SK-N-SH (cell line): ENCODE results near the gene VSIG10. TPM values are rescaled to one million over a fixed set of nuclear protein-coding genes. Genes with fewer than 3 reads are reported as not detected.

ENCODE experiments used
- CTCF ChIA-PET: fragments of 300-600, 350-600 bp; formaldehyde crosslinking; extraction: SDS; loops from one replicate; lab custom pipeline; 2021; lab: Yijun Ruan, JAX
- POLR2A ChIA-PET: fragments of 350-600 bp; sonication (Branson Sonifier 250); formaldehyde crosslinking; extraction: SDS; loops from one replicate; lab custom pipeline; 2020; ENCODE audit warnings: antibody characterized with exemption, inconsistent platforms; lab: Yijun Ruan, JAX
- DNase-seq: peaks from one replicate; pipeline ENCODE4 v3.0.0; 2012
- H2AFZ ChIP-seq: fragments of 200-600 bp; sonication (generic); 2 replicates; pipeline ENCODE4 v1.8.1; 2016; ENCODE audit warnings: antibody characterized with exemption, mild to moderate bottlenecking, low read depth
- H3F3A ChIP-seq: fragments of 200-600 bp; sonication (generic); replicated peaks from 2 replicates; pipeline ENCODE3; 2016; ENCODE audit warnings: antibody characterized with exemption, mild to moderate bottlenecking; ENCODE audit not compliant: insufficient read depth
- H3K27ac ChIP-seq, 2 experiments: fragments of 200-500 bp in 1 of 2; fragments of 200-600 bp in 1 of 2; sonication (Bioruptor generic) in 1 of 2; sonication (generic), shearing (Covaris generic) in 1 of 2; 2 replicates each; pipeline versions ENCODE4 v1.5.1 to v1.6.1; 2014 to 2016; ENCODE audit warnings: low read depth in 2 of 2, inconsistent platforms in 1 of 2, low read length in 1 of 2, mild to moderate bottlenecking in 1 of 2, mixed read lengths in 1 of 2
- H3K27me3 ChIP-seq: fragments of 200-600 bp; sonication (generic), shearing (Covaris generic); 2 replicates; pipeline ENCODE4 v1.6.1; 2016; ENCODE audit warnings: mixed run types; ENCODE audit not compliant: insufficient read depth
- H3K36me3 ChIP-seq, 2 experiments: fragments of 200-500 bp in 1 of 2; fragments of 200-600 bp in 1 of 2; sonication (Bioruptor generic) in 1 of 2; sonication (generic) in 1 of 2; replicated peaks in 1 of 2; 2 replicates each; pipeline versions ENCODE3 to v1.5.1; 2014 to 2016; ENCODE audit warnings: low read length in 1 of 2, mild to moderate bottlenecking in 1 of 2; ENCODE audit not compliant: insufficient read depth in 2 of 2, control insufficient read depth in 1 of 2
- H3K4me1 ChIP-seq, 2 experiments: fragments of 200-500 bp in 1 of 2; fragments of 200-600 bp in 1 of 2; sonication (Bioruptor generic) in 1 of 2; sonication (generic), shearing (Covaris generic) in 1 of 2; 2 replicates each; pipeline versions ENCODE4 v1.5.1 to v1.6.1; 2014 to 2016; ENCODE audit warnings: low read depth in 1 of 2, low read length in 1 of 2, mixed run types in 1 of 2; ENCODE audit not compliant: insufficient read depth in 2 of 2, control insufficient read depth in 1 of 2
- H3K4me2 ChIP-seq: fragments of 200-600 bp; sonication (generic), shearing (Covaris generic); 2 replicates; pipeline ENCODE4 v1.6.1; 2017; ENCODE audit warnings: mixed run types
- H3K4me3 ChIP-seq, 2 experiments: fragments of 200-500 bp in 1 of 2; fragments of 200-600 bp in 1 of 2; sonication (Bioruptor generic) in 1 of 2; sonication (generic), shearing (Covaris generic) in 1 of 2; 2 replicates each; pipeline versions ENCODE4 v1.5.1 to v1.8.1; 2014 to 2016; ENCODE audit warnings: low read depth in 2 of 2, inconsistent platforms in 1 of 2, low read length in 1 of 2, mild to moderate bottlenecking in 1 of 2, mixed read lengths in 1 of 2, moderate library complexity in 1 of 2
- H3K79me2 ChIP-seq: fragments of 200-600 bp; sonication (generic); 2 replicates; pipeline ENCODE4 v1.8.1; 2017; ENCODE audit warnings: mild to moderate bottlenecking; ENCODE audit not compliant: insufficient read depth
- H3K9ac ChIP-seq: fragments of 200-600 bp; sonication (generic); 2 replicates; pipeline ENCODE4 v1.6.1; 2017; ENCODE audit warnings: mixed run types
- H3K9me2 ChIP-seq: fragments of 200-600 bp; sonication (generic); 2 replicates; pipeline ENCODE4 v1.6.1; 2017; ENCODE audit warnings: mixed run types
- H3K9me3 ChIP-seq: fragments of 200-600 bp; sonication (generic); 2 replicates; pipeline ENCODE4 v1.6.1; 2017; ENCODE audit warnings: mixed run types, mild to moderate bottlenecking, moderate library complexity
- H4K20me1 ChIP-seq: fragments of 200-600 bp; sonication (generic); 2 replicates; pipeline ENCODE4 v1.6.1; 2017; ENCODE audit warnings: mild to moderate bottlenecking, mixed run types; ENCODE audit not compliant: insufficient read depth
- CHD2 ChIP-seq: fragments of 150-350 bp; IDR thresholded peaks from 2 replicates; pipeline ENCODE4 v1.6.1; 2018; ENCODE audit warnings: low read length; ENCODE audit not compliant: partially characterized antibody
- EP300 ChIP-seq, 2 experiments: IDR thresholded peaks; 2 replicates each; pipeline versions ENCODE4 v1.4.0 to v1.6.1; 2012; ENCODE audit warnings: borderline replicate concordance in 1 of 2, low read depth in 1 of 2, low read length in 1 of 2
- EZH2phosphoT487 ChIP-seq: fragments of 200-600 bp; sonication (generic); IDR thresholded peaks from 2 replicates; pipeline ENCODE4 v1.6.1; 2017; ENCODE audit warnings: low read depth, mixed run types, mild to moderate bottlenecking, antibody characterized with exemption, moderate library complexity, borderline replicate concordance
- FOXJ3 ChIP-seq: sonication (generic); formaldehyde crosslinking; IDR thresholded peaks from 2 replicates; pipeline ENCODE4 v1.5.1; 2020; ENCODE audit warnings: mild to moderate bottlenecking, missing genetic modification reagents
- GABPA ChIP-seq: IDR thresholded peaks from 2 replicates; pipeline ENCODE4 v1.4.0; 2012; ENCODE audit warnings: low read depth, mild to moderate bottlenecking
- IRF3 ChIP-seq: fragments of 150-350 bp; IDR thresholded peaks from 2 replicates; pipeline ENCODE4 v1.6.1; 2016; ENCODE audit warnings: mild to moderate bottlenecking, low read depth, low read length
- JUND ChIP-seq: IDR thresholded peaks from 2 replicates; pipeline ENCODE4 v1.4.0; 2012
- MAX ChIP-seq: IDR thresholded peaks from 2 replicates; pipeline ENCODE4 v1.4.0; 2012; ENCODE audit warnings: low read depth
- MEF2A ChIP-seq: IDR thresholded peaks from 2 replicates; pipeline ENCODE4 v1.4.0; 2012; ENCODE audit warnings: low read depth, borderline replicate concordance
- NRF1 ChIP-seq: IDR thresholded peaks from 2 replicates; pipeline ENCODE4 v1.6.1; 2012; ENCODE audit warnings: low read depth, mild to moderate bottlenecking, low read length
- POLR2AphosphoS5 ChIP-seq: IDR thresholded peaks from 2 replicates; pipeline ENCODE4 v1.6.1; 2012; ENCODE audit warnings: low read depth, low read length
- RAD21 ChIP-seq: IDR thresholded peaks from 2 replicates; pipeline ENCODE4 v1.6.1; 2012; ENCODE audit warnings: mild to moderate bottlenecking, low read length
- RCOR1 ChIP-seq: fragments of 150-350 bp; IDR thresholded peaks from 2 replicates; pipeline ENCODE4 v1.6.1; 2017; ENCODE audit warnings: antibody characterized with exemption, low read length
- SMC3 ChIP-seq: IDR thresholded peaks from 2 replicates; pipeline ENCODE4 v1.6.1; 2012; ENCODE audit warnings: low read depth, low read length, improper control_type of control experiment
- TCF12 ChIP-seq: IDR thresholded peaks from 2 replicates; pipeline ENCODE4 v1.4.0; 2012
- USF2 ChIP-seq: fragments of 150-350 bp; IDR thresholded peaks from 2 replicates; pipeline ENCODE4 v1.6.1; 2017; ENCODE audit warnings: antibody characterized with exemption, low read length, low read depth, borderline replicate concordance
- WGBS: methylation state at CpG from one replicate; pipeline ENCODE4 v1.1.6; 2017; ENCODE audit warnings: low lambda C conversion rate; 5-methylcytosine and 5-hydroxymethylcytosine counted together
- polyA plus RNA-seq, 3 experiments: library from polyadenylated mRNA; depleted of rRNA; stranded (reverse); fragments of >200 nt; gene quantifications; 2 replicates each; pipeline ENCODE4 v1.2.3, GENCODE V29; 2012
- TF ChIP-seq, protein P1 (sequence below): IDR thresholded peaks from 2 replicates; pipeline ENCODE4; 2012
- TF ChIP-seq, protein P2 (sequence below): IDR thresholded peaks from 2 replicates; pipeline ENCODE4 v1.4.0; 2012; ENCODE audit warnings: low read depth, borderline replicate concordance

VSIG10 gene
- polyA plus RNA-seq, 1 of the 3 experiments (the other 2 are of a cell fraction), result 12.5 TPM

- TF ChIP-seq IRF3 (no peak), GABPA (no peak)
Observed at GRCh38 chr12:118126119-118126757, 22.4 kb upstream of the VSIG10 start (continued).

GRCh38 chr12:118125743-118126118 lies 21.9 kb upstream of the VSIG10 start:
- DNase-seq, result no peak
- Histone ChIP-seq H3K36me3 (no peaks in the 10 kb centered on the region), H3K9me2 (no peaks in the 10 kb centered on the region), H3K27me3 (no peaks in the 10 kb centered on the region), H3F3A (peaks cover 4% of the 10 kb centered on the region)
- POLR2A ChIA-PET, result no interaction called here
- CTCF ChIA-PET, result no interaction called here
- TF ChIP-seq, protein P1, sequence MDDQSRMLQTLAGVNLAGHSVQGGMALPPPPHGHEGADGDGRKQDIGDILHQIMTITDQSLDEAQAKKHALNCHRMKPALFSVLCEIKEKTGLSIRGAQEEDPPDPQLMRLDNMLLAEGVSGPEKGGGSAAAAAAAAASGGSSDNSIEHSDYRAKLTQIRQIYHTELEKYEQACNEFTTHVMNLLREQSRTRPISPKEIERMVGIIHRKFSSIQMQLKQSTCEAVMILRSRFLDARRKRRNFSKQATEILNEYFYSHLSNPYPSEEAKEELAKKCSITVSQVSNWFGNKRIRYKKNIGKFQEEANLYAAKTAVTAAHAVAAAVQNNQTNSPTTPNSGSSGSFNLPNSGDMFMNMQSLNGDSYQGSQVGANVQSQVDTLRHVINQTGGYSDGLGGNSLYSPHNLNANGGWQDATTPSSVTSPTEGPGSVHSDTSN, result no peak
- no peak for TF ChIP-seq MAX
- no peak for TF ChIP-seq JUND
- no peak for TF ChIP-seq NRF1
- no peak for TF ChIP-seq GABPA
- TF ChIP-seq SMC3, result no peak
- TF ChIP-seq EZH2phosphoT487, result no peak
- TF ChIP-seq FOXJ3 (CRISPR knock-in tag), result no peak
- TF ChIP-seq CHD2, result no peak
- no peak for TF ChIP-seq RCOR1
- no peak for TF ChIP-seq TCF12
- no peak for TF ChIP-seq MEF2A
- no peak for TF ChIP-seq POLR2AphosphoS5
- no peak for TF ChIP-seq RAD21
- TF ChIP-seq, protein P2, sequence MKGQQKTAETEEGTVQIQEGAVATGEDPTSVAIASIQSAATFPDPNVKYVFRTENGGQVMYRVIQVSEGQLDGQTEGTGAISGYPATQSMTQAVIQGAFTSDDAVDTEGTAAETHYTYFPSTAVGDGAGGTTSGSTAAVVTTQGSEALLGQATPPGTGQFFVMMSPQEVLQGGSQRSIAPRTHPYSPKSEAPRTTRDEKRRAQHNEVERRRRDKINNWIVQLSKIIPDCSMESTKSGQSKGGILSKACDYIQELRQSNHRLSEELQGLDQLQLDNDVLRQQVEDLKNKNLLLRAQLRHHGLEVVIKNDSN, result no peak
- no peak for TF ChIP-seq EP300 (IDR thresholded peaks at IDR 0.05; ENCODE audit: borderline replicate concordance in 1 of 2, low read depth in 1 of 2, low read length in 1 of 2)
- TF ChIP-seq USF2, result no peak
- no peak for TF ChIP-seq IRF3
- TF ChIP-seq, all 33 proteins: peak for 0
- H3K4me3 ChIP-seq, result no peak overlapping the region
- no peaks in the 10 kb centered on the region for H4K20me1 ChIP-seq
- WGBS, result 92% methylated on average over 4 of the region's 4 CpGs
- H3K9ac ChIP-seq, result no peak overlapping the region
- no peak overlapping the region for H3K27ac ChIP-seq
- H3K79me2 ChIP-seq, result peaks cover 2% of the 10 kb centered on the region; the same call in 1 of the 2 replicates
- no peak overlapping the region for H2AFZ ChIP-seq
- H3K4me2 ChIP-seq, result no peak overlapping the region
- H3K9me3 ChIP-seq, result no peaks in the 10 kb centered on the region
- H3K4me1 ChIP-seq, result no peaks in the 10 kb centered on the region
